K562 (cell line): ENCODE data around the gene OOSP1. TPM values are rescaled to one million over a fixed set of nuclear protein-coding genes. Genes with fewer than 3 reads are reported as not detected.

ENCODE experiments used
- ATAC-seq: fragments of 200-7000 bp; cut with Tn5 transposase; 3 replicates; pipeline ENCODE4 v1.9.1; 2020; ENCODE audit warnings: moderate library complexity
- BruUV-seq: library from RNA; stranded (reverse); fragments of 400-500 nt; replicated peaks from 2 replicates; lab custom pipeline; 2021; lab: Mats Ljungman, UMichigan
- CTCF ChIA-PET: fragments of 300-600 bp; formaldehyde crosslinking; extraction: SDS; loops from one replicate; lab custom pipeline; 2021; ENCODE audit warnings: low intra/inter-chr PET ratio; lab: Yijun Ruan, JAX
- POLR2A ChIA-PET: fragments of 300-600, 350-650 bp; sonication (Branson Sonifier 250); formaldehyde crosslinking; extraction: SDS; loops from one replicate; lab custom pipeline; 2021; ENCODE audit warnings: antibody characterized with exemption, inconsistent platforms; lab: Yijun Ruan, JAX
- DNase-seq, 4 experiments: peaks; one replicate each; pipeline versions ENCODE4 v3.0.0 to v3.0.0-alpha.2; 2011 to 2018; ENCODE audit warnings: low spot score in 3 of 4, mixed read lengths in 3 of 4; ENCODE audit errors: extremely low read depth in 1 of 4
- FAIRE-seq: peaks from 2 replicates; lab custom pipeline; 2011; peaks lifted over from hg19 to GRCh38; lab: Jason Lieb, UNC
- H2AFZ ChIP-seq: 2 replicates; pipeline ENCODE4 v1.6.0; 2011; ENCODE audit warnings: low read depth, low read length, control low read depth, inconsistent platforms
- H3K27ac ChIP-seq: fragments of 200-600 bp; 3 replicates; pipeline ENCODE4 v1.8.0; 2011; ENCODE audit warnings: low read depth, mild to moderate bottlenecking, control low read depth, inconsistent platforms, low read length, moderate library complexity, mixed read lengths; ENCODE audit errors: extremely low read depth
- H3K27me3 ChIP-seq, 2 experiments: fragments of 300-600 bp in 1 of 2; 2 replicates in 1 of 2; 3 replicates in 1 of 2; pipeline versions ENCODE4 v1.6.0 to v1.8.0; 2011; ENCODE audit warnings: inconsistent platforms in 2 of 2, low read length in 2 of 2, mild to moderate bottlenecking in 1 of 2, mixed read lengths in 1 of 2, moderate library complexity in 1 of 2; ENCODE audit not compliant: control insufficient read depth in 2 of 2, insufficient read depth in 2 of 2
- H3K36me3 ChIP-seq: fragments of 300-600 bp; 3 replicates; pipeline ENCODE4 v1.8.0; 2011; ENCODE audit warnings: mild to moderate bottlenecking, low read length, inconsistent platforms; ENCODE audit not compliant: control insufficient read depth, insufficient read depth
- H3K4me1 ChIP-seq, 2 experiments: fragments of 200-600 bp in 1 of 2; replicated peaks in 1 of 2; 2 replicates in 1 of 2; 3 replicates in 1 of 2; pipeline versions ENCODE4 v1.5.1 to v1.8.0; 2011; ENCODE audit warnings: inconsistent platforms in 2 of 2, low read length in 2 of 2, mild to moderate bottlenecking in 1 of 2, mixed read lengths in 1 of 2, moderate library complexity in 1 of 2; ENCODE audit not compliant: control insufficient read depth in 2 of 2, insufficient read depth in 2 of 2
- H3K4me2 ChIP-seq: 2 replicates; pipeline ENCODE4 v1.6.1; 2011; ENCODE audit warnings: low read length, control low read depth, inconsistent platforms, mixed read lengths; ENCODE audit not compliant: insufficient read depth
- H3K4me3 ChIP-seq: fragments of 200-600 bp; sonication (generic), shearing (Covaris generic); 2 replicates; pipeline ENCODE4 v1.5.1; 2016; ENCODE audit warnings: control low read depth, inconsistent platforms
- H3K79me2 ChIP-seq: fragments of 200-600 bp; 3 replicates; pipeline ENCODE4 v1.8.0; 2011; ENCODE audit warnings: low read length, inconsistent platforms; ENCODE audit not compliant: control insufficient read depth, insufficient read depth
- H3K9ac ChIP-seq, 2 experiments: 2 replicates each; pipeline versions ENCODE4 v1.6.0 to v1.6.1; 2011; ENCODE audit warnings: low read depth in 2 of 2, low read length in 2 of 2, control low read depth in 1 of 2, inconsistent platforms in 1 of 2, mild to moderate bottlenecking in 1 of 2, mixed read lengths in 1 of 2; ENCODE audit not compliant: insufficient read depth in 1 of 2
- H3K9me1 ChIP-seq: one replicate; pipeline ENCODE4 v1.6.0; 2011; ENCODE audit warnings: inconsistent platforms, mild to moderate bottlenecking, low read length, moderate library complexity; ENCODE audit not compliant: control insufficient read depth, insufficient read depth
- H3K9me3 ChIP-seq: replicated peaks from 2 replicates; pipeline ENCODE4 v1.5.1; 2011; ENCODE audit warnings: low read depth, low read length, inconsistent platforms; ENCODE audit not compliant: control insufficient read depth, insufficient read depth
- H4K20me1 ChIP-seq: replicated peaks from 2 replicates; pipeline ENCODE4 v1.6.1; 2011; ENCODE audit warnings: low read length, inconsistent platforms, mixed read lengths; ENCODE audit not compliant: control insufficient read depth, insufficient read depth
- CREM ChIP-seq: IDR thresholded peaks from 2 replicates; pipeline ENCODE4 v1.6.1; 2014; ENCODE audit warnings: antibody characterized with exemption, low read depth
- MECOM ChIP-seq: fragments of 250-450 bp; sonication (Bioruptor Pico); IDR thresholded peaks from 2 replicates; pipeline ENCODE4 v1.8.0; 2022; ENCODE audit warnings: inconsistent platforms
- MYC ChIP-seq, 2 experiments: fragments of 250-450 bp in 1 of 2; sonication (Bioruptor Pico) in 1 of 2; IDR thresholded peaks; 2 replicates each; pipeline versions ENCODE4 v1.5.1 to v1.6.1; 2012 to 2021; ENCODE audit warnings: low read depth in 2 of 2, borderline replicate concordance in 1 of 2, improper control_type of control experiment in 1 of 2, low read length in 1 of 2, mild to moderate bottlenecking in 1 of 2, moderate library complexity in 1 of 2
- NONO ChIP-seq, 2 experiments: fragments of 200-400 bp in 1 of 2; fragments of 450-650 bp in 1 of 2; formaldehyde crosslinking in 1 of 2; IDR thresholded peaks; 2 replicates each; pipeline ENCODE4 v1.6.1; 2017; ENCODE audit warnings: low read depth in 2 of 2, mild to moderate bottlenecking in 2 of 2, moderate library complexity in 2 of 2, low read length in 1 of 2
- POLR2AphosphoS2 ChIP-seq: IDR thresholded peaks from 2 replicates; pipeline ENCODE4 v1.6.1; 2012; ENCODE audit warnings: low read length, improper control_type of control experiment
- RUNX1 ChIP-seq: sonication (generic); IDR thresholded peaks from 2 replicates; pipeline ENCODE4 v1.6.1; 2016; ENCODE audit warnings: antibody characterized with exemption, low read depth
- SAP30 ChIP-seq: fragments of 200-600 bp; sonication (generic); IDR thresholded peaks from 2 replicates; pipeline ENCODE4 v1.6.1; 2012; ENCODE audit warnings: borderline replicate concordance, low read depth, mild to moderate bottlenecking, moderate library complexity, low read length, control low read depth, inconsistent platforms; ENCODE audit not compliant: insufficient read depth, poor library complexity, severe bottlenecking
- ZNF239 ChIP-seq: fragments of 250-450 bp; sonication (Bioruptor Pico); IDR thresholded peaks from 2 replicates; pipeline ENCODE4 v1.4.0; 2020; ENCODE audit warnings: mild to moderate bottlenecking
- ZNF253 ChIP-seq: fragments of 250-450 bp; sonication (Bioruptor Pico); conservative IDR thresholded peaks from 2 replicates; pipeline ENCODE4 v1.6.1; 2021; ENCODE audit warnings: mild to moderate bottlenecking
- ZNF274 ChIP-seq: IDR thresholded peaks from 2 replicates; pipeline ENCODE4 v1.6.1; 2011; ENCODE audit warnings: low read depth, mild to moderate bottlenecking, low read length, moderate library complexity, borderline replicate concordance
- ZNF609 ChIP-seq: sonication (generic); formaldehyde crosslinking; IDR thresholded peaks from 2 replicates; pipeline ENCODE4 v1.8.1; 2023; ENCODE audit warnings: missing genetic modification reagents, mild to moderate bottlenecking, borderline replicate concordance
- WGBS: fragments of 100-300 bp; shearing (Covaris generic); methylation state at CpG from one replicate; pipeline ENCODE4 v1.1.6; 2016; ENCODE audit warnings: low coverage, mixed read lengths; ENCODE audit not compliant: insufficient coverage; ENCODE audit errors: missing lambda C conversion rate; 5-methylcytosine and 5-hydroxymethylcytosine counted together
- in situ Hi-C: fragments of 300-500 bp; cut with MboI; formaldehyde crosslinking; loops from 4 replicates; pipeline ENCODE4 v1.15.0; 2018; ENCODE audit warnings: inconsistent platforms, mixed read lengths
- intact Hi-C: fragments of 100-400 bp; cut with micrococcal nuclease; formaldehyde crosslinking; loops from 2 replicates; pipeline ENCODE4 v1.14.2; 2022
- polyA plus RNA-seq, 8 experiments: library from polyadenylated mRNA; depleted of rRNA in 4 of 8; stranded (reverse) in 5 of 8; unstranded in 3 of 8; fragments of >200 nt; fragmentation: Nextera tagmentation in 2 of 8; fragmentation: Illumina TruSeq in 1 of 8; extraction: Ambion mirVana in 2 of 8; extraction: Trizol in 1 of 8; gene quantifications; 2 replicates each; pipeline versions ENCODE4 v1.2.1 to v1.2.3, GENCODE V29; 2011 to 2014; ENCODE audit warnings: inconsistent platforms in 1 of 8, missing spikeins in 1 of 8
- total RNA-seq, 7 experiments: library from RNA; depleted of rRNA in 6 of 7; stranded (reverse); fragments of >200 nt in 6 of 7; fragmentation: Illumina TruSeq in 2 of 7; extraction: Trizol in 2 of 7; gene quantifications; 2 replicates each; pipeline versions ENCODE4 v1.2.1 to v1.2.3, GENCODE V29; 2011 to 2021; ENCODE audit warnings: low replicate concordance in 1 of 7

The OOSP1 gene
- total and polyA plus RNA-seq, 9 of the 15 experiments (the other 6 are each of a cell fraction or from before 2014, with no cell fraction given) = 0.14 to 3.0 (median 0.61) TPM

- no peak for DNase-seq
- intact Hi-C loops = no loop called here
- Histone ChIP-seq H3K79me2 (no peaks in the 10 kb centered on the region), H3K9ac (no peak overlapping the region), H3K4me2 (no peak overlapping the region), H3K4me3 (no peak overlapping the region), H3K9me1 (no peaks in the 10 kb centered on the region), H2AFZ (no peak overlapping the region), H3K36me3 (no peaks in the 10 kb centered on the region), H4K20me1 (no peaks in the 10 kb centered on the region), H3K9me3 (peaks cover 4% of the 10 kb centered on the region; the same call in 1 of the 2 replicates), H3K4me1 (no peaks in the 10 kb centered on the region), H3K27me3 (no peaks in the 10 kb centered on the region), H3K27ac (no peak overlapping the region)
- ChIA-PET POLR2A (no interaction called here), CTCF (no interaction called here)
- no peak for ATAC-seq
- no TSS peak for BruUV-seq
- FAIRE-seq = no peak
- in situ Hi-C loops = no loop called here
- WGBS = 50% methylated on average over 1 of the region's 1 CpG
- no peak for TF ChIP-seq SAP30
- TF ChIP-seq POLR2AphosphoS2 = no peak
- TF ChIP-seq MECOM (CRISPR knock-in tag) = no peak
- TF ChIP-seq RUNX1 = no peak
- TF ChIP-seq ZNF253 = no peak
- TF ChIP-seq CREM = no peak
- TF ChIP-seq NONO (IDR thresholded peaks at IDR 0.05; ENCODE audit: low read depth in 2 of 2, low read length in 1 of 2) = no peak
- TF ChIP-seq ZNF274 = no peak
- TF ChIP-seq ZNF239 (CRISPR knock-in tag) = no peak
- no peak for TF ChIP-seq ZNF609 (CRISPR knock-in tag)
- TF ChIP-seq MYC (IDR thresholded peaks at IDR 0.05; ENCODE audit: low read depth, low read length) = no peak
- no peak for TF ChIP-seq MYC (CRISPR knock-in tag; IDR thresholded peaks at IDR 0.05; ENCODE audit: borderline replicate concordance, low read depth)
These were observed 67.1 kb downstream of the OOSP1 start for GRCh38 chr11:60005360-60005759.
